Hepatocyte (in vitro differentiated cells): ENCODE results near the gene EDA.

ENCODE experiments used
- EZH2 ChIP-seq: fragments of 200-600 bp; sonication (generic); IDR thresholded peaks from 2 replicates; pipeline ENCODE4 v1.6.1; 2016; ENCODE audit warnings: antibody characterized with exemption, mild to moderate bottlenecking, borderline replicate concordance
- TF ChIP-seq, protein P1 (sequence below): fragments of 200-600 bp; sonication (generic); IDR thresholded peaks from 2 replicates; pipeline ENCODE4 v1.5.1; 2016; ENCODE audit warnings: antibody characterized with exemption, mild to moderate bottlenecking; ENCODE audit not compliant: poor library complexity

DNA sequence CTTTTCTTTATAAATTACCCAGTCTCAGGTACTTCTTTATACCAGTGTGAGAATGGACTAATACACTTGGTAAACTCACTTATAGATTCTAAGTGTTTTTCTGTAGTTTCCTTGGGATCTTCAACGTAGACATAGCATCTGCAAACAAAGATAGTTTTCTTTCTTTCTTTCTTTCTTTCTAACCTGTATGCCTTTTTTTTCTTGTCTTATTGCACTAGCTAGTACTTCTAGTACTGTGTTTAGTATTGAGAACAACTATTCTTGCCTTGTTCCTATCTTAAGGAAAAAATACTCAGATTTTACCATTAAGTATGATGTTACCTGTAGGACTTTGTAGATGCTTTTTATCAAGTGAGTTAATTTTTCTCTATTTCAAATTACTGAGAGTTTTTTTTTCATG lies 102.2 kb downstream of the EDA start:
- TF ChIP-seq, protein P1, sequence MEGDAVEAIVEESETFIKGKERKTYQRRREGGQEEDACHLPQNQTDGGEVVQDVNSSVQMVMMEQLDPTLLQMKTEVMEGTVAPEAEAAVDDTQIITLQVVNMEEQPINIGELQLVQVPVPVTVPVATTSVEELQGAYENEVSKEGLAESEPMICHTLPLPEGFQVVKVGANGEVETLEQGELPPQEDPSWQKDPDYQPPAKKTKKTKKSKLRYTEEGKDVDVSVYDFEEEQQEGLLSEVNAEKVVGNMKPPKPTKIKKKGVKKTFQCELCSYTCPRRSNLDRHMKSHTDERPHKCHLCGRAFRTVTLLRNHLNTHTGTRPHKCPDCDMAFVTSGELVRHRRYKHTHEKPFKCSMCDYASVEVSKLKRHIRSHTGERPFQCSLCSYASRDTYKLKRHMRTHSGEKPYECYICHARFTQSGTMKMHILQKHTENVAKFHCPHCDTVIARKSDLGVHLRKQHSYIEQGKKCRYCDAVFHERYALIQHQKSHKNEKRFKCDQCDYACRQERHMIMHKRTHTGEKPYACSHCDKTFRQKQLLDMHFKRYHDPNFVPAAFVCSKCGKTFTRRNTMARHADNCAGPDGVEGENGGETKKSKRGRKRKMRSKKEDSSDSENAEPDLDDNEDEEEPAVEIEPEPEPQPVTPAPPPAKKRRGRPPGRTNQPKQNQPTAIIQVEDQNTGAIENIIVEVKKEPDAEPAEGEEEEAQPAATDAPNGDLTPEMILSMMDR, result no peak
- TF ChIP-seq EZH2, result no peak
